GM10266 (cell line): ENCODE results near the gene AUTS2.

ENCODE experiments used
- DNase-seq: peaks from one replicate; pipeline ENCODE4 v3.0.0; 2012; ENCODE audit errors: extremely low spot score
- CTCF ChIP-seq: IDR thresholded peaks from 2 replicates; pipeline ENCODE4 v1.5.1; 2012; ENCODE audit warnings: mild to moderate bottlenecking, low read depth; ENCODE audit not compliant: control insufficient read depth, insufficient read depth; ENCODE audit errors: missing control alignments

Gene AUTS2

GRCh38 chr7:70303309-70303708 lies 705.0 kb downstream of the AUTS2 start:
- TF ChIP-seq CTCF: no peak
- no peak for DNase-seq

GRCh38 chr7:70303780-70304179 lies 705.5 kb downstream of the AUTS2 start:
- no peak for DNase-seq
- no peak for TF ChIP-seq CTCF

GRCh38 chr7:70306173-70306572 lies 707.9 kb downstream of the AUTS2 start:
- no peak for DNase-seq
- no peak for TF ChIP-seq CTCF

GRCh38 chr7:70307544-70308106 lies 709.4 kb downstream of the AUTS2 start:
- no peak for TF ChIP-seq CTCF
- DNase-seq: no peak

GRCh38 chr7:70312336-70312735 lies 714.1 kb downstream of the AUTS2 start:
- no peak for DNase-seq
- no peak for TF ChIP-seq CTCF

GRCh38 chr7:70313271-70313670 lies 715.0 kb downstream of the AUTS2 start:
- DNase-seq: no peak
- TF ChIP-seq CTCF: no peak

- TF ChIP-seq CTCF: no peak
Observed at GRCh38 chr7:70313687-70314086, 715.4 kb downstream of the AUTS2 start.

More at GRCh38 chr7:70313687-70314086, 715.4 kb downstream of the AUTS2 start:
- no peak for DNase-seq
